GM19452 (cell line): ENCODE measurements around the gene SH3RF1.
A peak's percentile ranks its signal among the peaks of the same experiment; 100 is the strongest.

Experiments used
- ATAC-seq: cut with Tn5 transposase; IDR thresholded peaks from one replicate; pipeline ENCODE4 v1.9.1; 2021; ENCODE audit not compliant: unreplicated experiment

Gene SH3RF1

GRCh38 chr4:169114341-169114974 is 156.3 kb downstream of the SH3RF1 start:
- ATAC-seq = no peak

GRCh38 chr4:169110633-169111032 is 160.1 kb downstream of the SH3RF1 start:
- ATAC-seq = no peak

GRCh38 chr4:169109035-169109675 is 161.6 kb downstream of the SH3RF1 start:
- no peak for ATAC-seq

- ATAC-seq = no peak
Observed at GRCh38 chr4:169108303-169108702, 162.5 kb downstream of the SH3RF1 start.

- no peak for ATAC-seq
Observed at GRCh38 chr4:169107528-169107927, 163.2 kb downstream of the SH3RF1 start.

GRCh38 chr4:169106696-169107229 is 164.0 kb downstream of the SH3RF1 start:
- ATAC-seq = no peak

- no peak for ATAC-seq
Observed at GRCh38 chr4:169105620-169106019, 165.1 kb downstream of the SH3RF1 start.

GRCh38 chr4:169103966-169104412 is 166.8 kb downstream of the SH3RF1 start:
- ATAC-seq = no peak

GRCh38 chr4:169102026-169102425 is 168.7 kb downstream of the SH3RF1 start:
- ATAC-seq = no peak

GRCh38 chr4:169100670-169101101 is 170.1 kb downstream of the SH3RF1 start:
- no peak for ATAC-seq

DNA sequence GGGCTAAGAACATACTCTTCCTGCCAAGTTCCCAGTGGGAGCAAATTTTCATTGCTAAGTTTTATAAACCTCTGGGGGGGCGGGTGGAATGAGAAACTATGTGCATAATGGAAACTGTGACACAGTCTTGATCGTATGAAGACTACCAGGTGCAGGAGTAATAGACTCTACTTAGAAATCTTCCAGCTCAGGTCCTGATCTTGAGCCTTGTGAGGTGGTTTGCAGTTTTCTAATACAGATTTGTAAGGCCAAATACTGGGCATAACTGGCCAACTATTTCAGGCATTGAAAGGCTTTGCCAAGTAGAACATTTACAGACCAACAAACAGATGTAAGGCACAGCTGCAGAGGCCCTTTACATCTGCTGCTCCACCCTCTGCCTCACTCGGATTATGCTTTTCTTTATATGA is 171.0 kb downstream of the SH3RF1 start:
- ATAC-seq = peak; percentile 55

DNA sequence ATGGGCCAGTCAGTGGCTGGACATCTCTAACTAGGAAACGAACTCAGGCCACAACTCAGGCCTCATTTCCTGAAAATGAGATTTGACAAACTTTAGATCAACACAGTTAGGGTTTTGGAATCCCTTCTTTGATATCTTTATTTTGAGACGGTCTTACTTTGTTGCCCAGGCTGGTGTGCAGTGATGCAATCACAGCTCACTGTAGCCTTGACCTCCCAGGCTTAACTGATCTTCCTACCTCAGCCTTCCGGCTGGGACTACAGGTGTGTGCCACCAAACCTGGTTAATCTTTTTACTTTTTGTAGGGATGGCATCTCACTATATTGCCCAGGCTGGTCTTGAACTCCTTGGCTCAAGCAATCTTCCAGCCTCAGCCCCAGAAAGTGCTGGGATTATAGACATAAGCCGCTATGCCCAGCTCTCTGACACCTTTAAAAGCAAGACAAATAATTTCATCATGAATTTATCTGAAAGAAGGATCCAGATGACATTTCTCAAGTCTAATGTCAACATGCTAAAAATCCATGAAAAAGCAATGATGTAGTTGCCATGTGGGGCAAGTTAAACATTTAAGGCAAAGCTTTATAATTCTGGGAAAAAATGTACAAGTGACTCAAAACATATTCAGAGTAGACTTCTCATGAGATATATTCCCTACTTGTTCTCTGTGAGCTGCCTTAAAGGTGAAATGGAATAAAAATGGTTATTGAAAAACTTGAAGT is 171.6 kb downstream of the SH3RF1 start:
- peak; percentile 10 for ATAC-seq

DNA sequence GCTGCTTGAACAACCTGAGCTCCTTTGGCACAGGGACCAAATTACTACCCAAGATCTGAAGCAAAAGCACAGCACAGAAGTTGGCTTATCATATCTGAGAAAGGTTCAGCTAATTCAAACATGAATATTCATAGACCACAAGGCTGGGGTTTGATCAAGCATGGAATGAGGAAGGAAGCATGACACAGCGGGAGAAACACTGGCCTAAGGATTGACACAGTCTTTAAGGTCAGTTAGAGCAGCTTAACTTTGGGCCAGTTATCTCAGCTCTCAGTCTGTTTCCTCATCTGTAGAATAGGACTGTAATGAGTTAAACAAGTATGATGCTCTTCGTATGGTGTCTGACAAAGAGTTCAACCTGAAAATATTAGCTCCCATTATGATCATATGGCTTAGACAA is 172.2 kb downstream of the SH3RF1 start:
- peak; percentile 49 for ATAC-seq

GRCh38 chr4:169098054-169098497 is 172.7 kb downstream of the SH3RF1 start:
- peak; percentile 53 for ATAC-seq

DNA sequence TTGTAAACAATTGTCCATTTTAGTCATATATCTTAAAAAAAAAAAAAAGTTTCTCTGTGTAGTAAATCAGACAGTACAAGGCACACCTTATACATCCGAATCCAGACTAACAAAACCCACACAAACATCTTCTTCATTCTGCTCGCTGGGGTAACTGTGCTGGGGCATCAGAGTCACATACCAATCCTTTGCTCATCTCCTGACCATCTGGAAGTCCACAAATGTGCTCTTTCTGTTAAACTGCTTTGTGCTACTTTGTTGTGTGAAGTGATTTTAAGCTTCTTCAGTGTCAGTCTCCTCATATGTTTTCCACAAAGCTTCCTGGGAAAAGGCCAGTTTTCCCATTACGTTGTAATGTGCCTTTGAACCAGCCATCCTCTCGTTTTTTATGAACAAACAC is 174.5 kb downstream of the SH3RF1 start:
- ATAC-seq = no peak

- no peak for ATAC-seq
Observed at GRCh38 chr4:169094656-169095231, 176.0 kb downstream of the SH3RF1 start.

GRCh38 chr4:169092889-169093522 is 177.8 kb downstream of the SH3RF1 start:
- ATAC-seq = no peak

DNA sequence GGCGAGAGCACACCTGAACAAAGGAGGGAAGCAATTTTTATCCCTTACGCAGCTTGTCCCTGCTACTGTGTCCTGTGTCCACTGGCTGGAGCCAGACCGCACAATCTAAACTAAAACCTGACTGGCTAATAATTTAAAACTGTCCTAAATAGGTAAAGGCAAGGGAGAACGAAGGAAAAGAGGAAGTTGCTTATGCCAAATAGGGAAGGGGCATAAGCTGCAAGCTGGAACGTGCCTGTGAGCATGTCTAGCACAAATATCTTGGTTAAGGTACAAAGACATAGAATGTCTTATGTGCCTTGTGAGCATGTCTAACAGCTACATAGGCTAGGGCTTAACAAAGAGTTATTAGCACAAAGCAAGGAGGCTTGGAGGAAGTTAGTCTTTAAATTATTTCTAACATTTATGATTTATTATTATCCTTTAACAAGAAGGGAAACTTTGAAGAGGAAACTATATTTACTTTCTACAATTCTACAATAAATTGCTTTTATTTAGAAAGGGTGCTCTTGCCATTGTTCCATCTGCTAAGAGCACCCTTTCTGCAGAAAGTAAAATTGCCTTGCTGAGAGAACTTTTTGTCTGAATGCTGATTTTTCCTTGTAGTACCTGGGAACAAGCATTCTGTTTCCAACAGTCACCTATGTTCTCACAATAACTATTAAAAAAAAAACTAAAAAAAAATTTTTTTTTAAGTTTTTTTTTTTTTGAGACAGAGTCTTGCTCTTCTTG is 180.1 kb downstream of the SH3RF1 start:
- ATAC-seq = no peak

GRCh38 chr4:169089004-169089403 is 181.8 kb downstream of the SH3RF1 start:
- ATAC-seq = no peak

DNA sequence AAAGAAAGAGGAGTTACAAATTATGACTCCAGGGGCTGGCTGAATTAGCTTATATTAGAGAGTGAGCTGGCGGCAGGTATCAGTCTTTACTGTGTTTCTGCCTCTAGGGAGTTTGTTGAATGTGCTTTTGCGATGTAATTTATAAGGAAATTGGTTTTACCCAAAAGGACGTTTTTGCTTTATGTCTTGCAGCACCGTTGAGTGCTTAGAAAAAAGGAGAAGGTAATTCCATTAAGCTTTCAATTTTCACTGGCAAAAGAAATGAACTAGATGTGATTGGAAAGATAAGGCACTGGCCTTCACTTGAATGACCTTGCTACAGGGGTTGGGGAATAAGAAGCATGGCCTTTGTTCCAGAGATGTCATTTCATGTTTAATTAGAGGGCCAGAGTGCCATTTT is 185.8 kb downstream of the SH3RF1 start:
- ATAC-seq = no peak
